ENCODE data around the gene IFT22. TPM values are rescaled to one million over a fixed set of nuclear protein-coding genes. Genes with fewer than 3 reads are reported as not detected.

The IFT22 gene
- total and polyA plus RNA-seq, 8 donors: 18.8 to 51.0 (median 46.3) TPM

DNA sequence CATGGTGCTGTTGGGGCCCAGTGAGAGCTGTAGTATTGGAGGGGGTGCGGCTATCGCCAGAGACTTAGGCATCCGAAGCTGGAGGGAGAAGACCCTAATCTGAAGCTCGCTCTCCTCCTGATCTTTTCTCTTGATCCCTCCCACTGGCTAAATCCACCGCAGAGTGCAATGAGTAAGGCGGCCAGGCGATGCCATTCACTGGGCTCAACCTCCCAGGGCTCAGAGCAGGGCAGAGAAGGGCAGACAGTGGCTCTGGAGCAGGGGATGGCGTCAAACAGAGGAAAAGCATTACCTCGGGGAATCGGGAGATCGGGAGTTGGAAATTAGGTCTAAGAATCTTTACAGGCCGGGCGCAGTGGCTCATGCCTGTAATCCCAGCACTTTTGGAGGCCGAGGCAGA, 18.8 kb upstream of the IFT22 start:
- Histone ChIP-seq H3K36me3 (no peaks in the 10 kb centered on the region), H3K4me3 (no peak overlapping the region), H3K9me3 (no peaks in the 10 kb centered on the region), H3K27ac (no peak overlapping the region), H3K4me1 (no peaks in the 10 kb centered on the region), H3K27me3 (no peaks in the 10 kb centered on the region)
- TF ChIP-seq, protein P1, sequence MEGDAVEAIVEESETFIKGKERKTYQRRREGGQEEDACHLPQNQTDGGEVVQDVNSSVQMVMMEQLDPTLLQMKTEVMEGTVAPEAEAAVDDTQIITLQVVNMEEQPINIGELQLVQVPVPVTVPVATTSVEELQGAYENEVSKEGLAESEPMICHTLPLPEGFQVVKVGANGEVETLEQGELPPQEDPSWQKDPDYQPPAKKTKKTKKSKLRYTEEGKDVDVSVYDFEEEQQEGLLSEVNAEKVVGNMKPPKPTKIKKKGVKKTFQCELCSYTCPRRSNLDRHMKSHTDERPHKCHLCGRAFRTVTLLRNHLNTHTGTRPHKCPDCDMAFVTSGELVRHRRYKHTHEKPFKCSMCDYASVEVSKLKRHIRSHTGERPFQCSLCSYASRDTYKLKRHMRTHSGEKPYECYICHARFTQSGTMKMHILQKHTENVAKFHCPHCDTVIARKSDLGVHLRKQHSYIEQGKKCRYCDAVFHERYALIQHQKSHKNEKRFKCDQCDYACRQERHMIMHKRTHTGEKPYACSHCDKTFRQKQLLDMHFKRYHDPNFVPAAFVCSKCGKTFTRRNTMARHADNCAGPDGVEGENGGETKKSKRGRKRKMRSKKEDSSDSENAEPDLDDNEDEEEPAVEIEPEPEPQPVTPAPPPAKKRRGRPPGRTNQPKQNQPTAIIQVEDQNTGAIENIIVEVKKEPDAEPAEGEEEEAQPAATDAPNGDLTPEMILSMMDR (IDR thresholded peaks at IDR 0.05): no peak
- DNase-seq (no peak), ATAC-seq (no peak)
- intact Hi-C loops (cut with DNase I): no loop called here

DNA sequence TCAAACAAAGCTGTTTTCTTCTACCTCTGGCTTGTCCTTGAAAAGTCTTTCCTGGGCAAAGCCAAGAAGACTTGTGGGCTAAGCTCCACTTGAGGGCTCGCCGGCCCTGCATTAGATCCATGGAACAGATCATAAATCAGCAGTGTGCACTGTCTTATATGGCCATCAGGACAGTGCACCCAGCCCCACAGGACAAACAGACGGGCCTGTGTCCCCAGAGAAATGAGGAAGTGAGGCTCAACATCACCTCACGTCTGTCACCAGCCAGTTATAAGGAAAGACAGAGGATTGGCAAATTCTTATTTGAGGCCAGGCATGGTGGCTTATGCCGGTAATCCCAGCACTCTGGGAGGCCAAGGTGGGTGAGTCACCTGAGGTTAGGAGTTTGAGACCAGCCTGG, 12.3 kb upstream of the IFT22 start:
- Histone ChIP-seq H3K9me3 (no peaks in the 10 kb centered on the region), H3K4me1 (no peaks in the 10 kb centered on the region), H3K27ac (no peak overlapping the region), H3K4me3 (no peak overlapping the region), H3K27me3 (no peaks in the 10 kb centered on the region), H3K36me3 (no peaks in the 10 kb centered on the region)
- DNase-seq: peak in 1 of 4 donors; percentile 7
- TF ChIP-seq, protein P1 (IDR thresholded peaks at IDR 0.05): no peak
- no peak for ATAC-seq
- intact Hi-C loops (cut with DNase I): no loop called here

DNA sequence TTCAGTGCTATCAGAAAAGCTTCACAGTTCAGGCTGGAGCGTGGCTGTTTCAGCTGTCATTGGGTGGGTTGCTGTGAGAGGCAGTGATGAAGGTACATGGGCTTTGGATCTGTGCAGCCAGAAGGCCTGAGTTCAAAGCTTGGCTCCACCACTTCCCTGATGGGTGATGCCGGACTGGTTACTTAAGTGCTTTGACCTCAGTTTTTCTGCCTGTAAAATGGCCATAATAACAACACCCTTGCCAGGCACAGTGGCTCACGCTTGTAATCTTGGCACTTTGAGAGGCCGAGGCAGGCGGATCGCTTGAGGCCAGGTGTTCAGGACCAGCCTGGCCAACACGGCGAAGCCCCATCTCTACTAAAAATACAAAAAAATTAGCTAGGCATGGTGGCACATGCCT, 10.4 kb upstream of the IFT22 start:
- intact Hi-C loops (cut with DNase I): no loop called here
- H3K4me3 ChIP-seq: no peak overlapping the region
- H3K36me3 ChIP-seq: no peaks in the 10 kb centered on the region
- H3K27me3 ChIP-seq: no peaks in the 10 kb centered on the region
- H3K9me3 ChIP-seq: no peaks in the 10 kb centered on the region
- DNase-seq: peak in 1 of 4 donors; percentile 15
- no peak for ATAC-seq
- no peaks in the 10 kb centered on the region for H3K4me1 ChIP-seq
- TF ChIP-seq, protein P1 (IDR thresholded peaks at IDR 0.05): no peak
- H3K27ac ChIP-seq: no peak overlapping the region

DNA sequence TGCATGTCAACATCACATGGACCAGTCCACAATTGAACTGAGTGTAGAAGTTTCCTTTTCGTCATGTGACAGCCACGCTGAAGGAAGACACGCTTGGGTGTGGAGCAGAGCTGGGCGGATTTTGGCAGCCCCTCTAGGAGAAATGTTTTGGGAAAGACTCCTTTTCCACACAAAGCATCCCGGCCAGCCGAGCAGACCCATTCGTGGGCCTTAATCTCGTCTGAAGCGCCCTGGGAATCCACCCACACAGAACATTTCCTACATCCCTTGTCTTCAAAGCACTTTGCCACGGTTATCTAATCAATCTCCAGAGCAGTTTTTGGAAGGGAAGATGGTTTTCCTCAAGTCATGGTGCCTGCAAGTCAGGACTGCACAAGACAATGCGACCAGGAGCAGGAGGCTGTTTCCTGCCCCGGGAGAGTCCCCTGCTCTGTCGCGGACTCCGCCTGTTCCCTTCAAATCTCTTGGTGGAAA, 8.4 kb upstream of the IFT22 start:
- no peaks in the 10 kb centered on the region for H3K9me3 ChIP-seq
- TF ChIP-seq, protein P1 (IDR thresholded peaks at IDR 0.05): no peak
- peak in 1 of 4 donors; percentile 40 for DNase-seq
- H3K27ac ChIP-seq: no peak overlapping the region
- intact Hi-C loops (cut with DNase I): no loop called here
- H3K36me3 ChIP-seq: no peaks in the 10 kb centered on the region
- no peak for ATAC-seq
- no peaks in the 10 kb centered on the region for H3K4me1 ChIP-seq
- no peaks in the 10 kb centered on the region for H3K27me3 ChIP-seq
- no peak overlapping the region for H3K4me3 ChIP-seq

DNA sequence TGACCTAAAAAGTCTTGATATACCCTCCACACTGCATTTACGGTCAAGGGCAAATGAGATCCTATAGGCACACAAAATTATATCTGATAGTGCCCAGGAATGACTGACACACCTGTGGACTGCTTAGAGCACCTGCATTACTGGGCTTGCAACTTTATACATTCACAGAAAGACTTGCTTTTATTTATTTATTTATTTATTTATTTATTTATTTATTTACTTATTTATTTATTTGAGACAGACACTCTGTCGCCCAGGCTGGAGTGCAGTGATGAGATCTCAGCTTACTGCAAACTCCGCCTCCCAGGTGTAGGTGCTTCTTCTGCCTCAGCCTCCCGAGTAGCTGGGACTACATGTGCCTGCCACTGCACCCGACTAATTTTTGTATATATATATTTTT, 6.5 kb upstream of the IFT22 start:
- Histone ChIP-seq H3K27ac (no peak overlapping the region), H3K4me1 (no peaks in the 10 kb centered on the region), H3K36me3 (no peaks in the 10 kb centered on the region), H3K9me3 (no peaks in the 10 kb centered on the region), H3K4me3 (no peak overlapping the region), H3K27me3 (no peaks in the 10 kb centered on the region)
- peak in 1 of 4 donors; percentile 6 for DNase-seq
- TF ChIP-seq, protein P1 (IDR thresholded peaks at IDR 0.05): no peak
- intact Hi-C loops (cut with DNase I): no loop called here
- no peak for ATAC-seq

Measured in left lung (tissue), 10 donors.